Amniotic epithelial cell (primary cell): ENCODE data around the gene WDR27.
"Not testable (repeated sequence)": the region's sequence is repeated elsewhere in the genome, so short reads cannot be mapped to it uniquely, and the experiment has no call there.

Source experiments
- DNase-seq: peaks from one replicate; pipeline ENCODE4 v3.0.0-alpha.2; 2010; ENCODE audit warnings: low read depth

Gene WDR27

DNA sequence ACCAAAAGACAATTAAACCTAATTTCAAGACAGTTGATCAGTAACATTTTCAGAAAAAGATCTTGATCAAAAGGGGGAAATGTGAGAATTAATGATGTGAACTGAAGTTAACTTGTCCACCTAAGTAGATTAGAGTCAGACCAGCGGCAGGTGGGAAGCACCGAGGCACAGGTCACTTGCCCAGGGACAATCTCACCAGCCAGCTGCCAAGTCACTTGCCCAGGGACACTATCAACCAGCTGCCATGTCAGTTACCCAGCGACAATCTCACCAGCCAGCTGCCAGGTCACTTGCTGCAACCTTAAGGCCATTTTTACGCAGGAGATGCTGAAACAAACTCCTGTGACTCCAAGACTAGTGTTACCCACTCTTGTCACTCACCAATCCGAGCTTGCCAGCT lies 260.5 kb downstream of the WDR27 start:
- DNase-seq: no peak

- DNase-seq: no peak
Measured at GRCh38 chr6:169439710-169440109, 262.1 kb downstream of the WDR27 start.

DNA sequence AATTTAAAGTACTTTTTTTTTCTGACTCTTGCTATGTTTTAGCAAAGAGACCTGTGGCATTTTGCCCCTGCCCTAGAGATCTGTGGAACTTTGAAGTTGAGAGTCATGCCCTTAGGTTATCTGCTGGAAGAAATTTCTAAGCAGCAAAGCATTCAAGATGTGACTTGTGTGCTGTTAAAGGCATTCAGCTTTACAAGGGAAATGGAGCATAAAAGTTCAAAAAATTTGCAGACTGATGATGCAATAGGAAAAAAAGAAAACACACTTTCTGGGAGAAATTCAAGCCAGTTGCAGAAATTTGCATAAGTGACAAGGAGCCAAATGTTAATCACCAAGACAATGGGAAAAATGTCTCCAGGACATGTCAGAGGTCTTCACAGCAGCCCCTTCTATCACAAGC lies 267.3 kb downstream of the WDR27 start:
- not testable (repeated sequence) for DNase-seq

DNA sequence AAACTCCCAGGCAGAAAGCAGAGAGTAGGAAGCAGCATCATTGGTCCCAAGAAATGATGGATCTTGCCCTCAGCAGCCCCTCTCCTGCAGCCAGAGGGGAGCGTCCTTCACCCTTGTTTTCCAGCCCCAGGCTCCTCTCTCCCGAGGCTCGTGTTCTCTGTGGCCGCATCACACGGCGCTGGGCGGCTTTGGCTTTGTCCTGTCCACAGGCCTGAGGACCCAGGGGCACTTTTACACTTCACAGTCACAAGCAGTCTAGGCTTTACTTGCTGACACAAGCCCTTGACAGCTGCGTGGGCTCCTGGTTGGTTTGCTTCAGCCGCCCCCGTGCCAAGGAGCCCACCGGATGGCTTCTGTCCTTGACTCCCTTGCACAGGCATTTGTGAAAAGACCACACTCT lies 272.8 kb downstream of the WDR27 start:
- no peak for DNase-seq

- DNase-seq: no peak
Measured at GRCh38 chr6:169428532-169428931, 273.3 kb downstream of the WDR27 start.

DNA sequence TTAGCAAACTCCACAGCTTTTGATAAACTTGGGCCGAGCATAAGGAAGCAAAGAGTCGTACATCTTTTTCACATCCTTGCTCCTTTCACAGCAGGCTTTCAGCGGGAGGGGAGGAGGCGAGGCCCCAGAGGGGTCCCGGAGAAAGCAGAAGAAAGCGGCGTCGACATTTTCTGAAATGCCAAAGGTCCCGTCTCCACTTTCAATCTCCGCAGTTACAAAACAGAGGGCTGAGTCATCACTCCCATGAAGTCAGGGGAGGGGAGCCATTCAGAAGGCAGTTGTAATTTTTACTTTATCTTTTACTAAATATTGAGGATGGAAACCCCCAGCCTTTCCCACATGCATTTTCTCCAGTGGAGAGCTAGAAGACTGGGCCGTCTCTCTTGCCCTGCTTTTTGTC lies 274.0 kb downstream of the WDR27 start:
- DNase-seq: peak; percentile 83

GRCh38 chr6:169426611-169427010 lies 275.2 kb downstream of the WDR27 start:
- no peak for DNase-seq

DNA sequence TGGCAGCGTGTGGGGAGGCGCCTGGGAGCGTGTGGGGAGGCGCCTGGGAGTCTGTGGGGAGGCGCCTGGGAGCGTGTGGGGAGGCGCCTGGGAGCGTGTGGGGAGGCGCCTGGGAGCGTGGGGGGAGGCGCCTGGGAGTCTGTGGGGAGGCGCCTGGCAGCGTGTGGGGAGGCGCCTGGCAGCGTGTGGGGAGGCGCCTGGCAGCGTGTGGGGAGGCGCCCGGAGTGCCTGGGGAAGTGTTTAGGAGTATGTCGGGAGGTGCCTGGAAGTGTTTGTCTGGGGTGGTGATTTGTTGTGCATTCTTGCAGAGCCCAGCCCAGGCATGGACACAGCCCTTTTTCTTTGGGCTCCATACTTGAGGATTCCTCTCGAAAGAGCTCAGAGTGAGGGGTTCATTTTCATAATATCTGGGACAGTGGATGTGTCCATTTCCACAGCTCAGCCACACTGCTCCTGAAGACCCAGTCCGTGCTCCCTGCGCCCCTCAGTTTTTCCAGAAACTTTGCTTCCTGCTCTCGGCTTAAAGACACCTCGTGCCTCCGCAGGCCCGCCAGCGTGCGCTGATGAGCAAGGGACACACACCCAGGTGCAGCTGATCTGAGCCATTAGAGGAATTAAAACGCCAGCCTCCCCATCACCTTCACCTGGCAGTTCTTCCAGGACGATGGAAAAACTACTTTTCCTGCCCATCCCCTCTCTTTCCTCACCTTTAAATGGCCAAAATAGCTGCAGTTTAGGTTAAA lies 276.0 kb downstream of the WDR27 start:
- peak; percentile 55 for DNase-seq

GRCh38 chr6:169424821-169425240 lies 277.0 kb downstream of the WDR27 start:
- DNase-seq: peak; percentile 66

- no peak for DNase-seq
Measured at GRCh38 chr6:169424149-169424804, 277.6 kb downstream of the WDR27 start.

DNA sequence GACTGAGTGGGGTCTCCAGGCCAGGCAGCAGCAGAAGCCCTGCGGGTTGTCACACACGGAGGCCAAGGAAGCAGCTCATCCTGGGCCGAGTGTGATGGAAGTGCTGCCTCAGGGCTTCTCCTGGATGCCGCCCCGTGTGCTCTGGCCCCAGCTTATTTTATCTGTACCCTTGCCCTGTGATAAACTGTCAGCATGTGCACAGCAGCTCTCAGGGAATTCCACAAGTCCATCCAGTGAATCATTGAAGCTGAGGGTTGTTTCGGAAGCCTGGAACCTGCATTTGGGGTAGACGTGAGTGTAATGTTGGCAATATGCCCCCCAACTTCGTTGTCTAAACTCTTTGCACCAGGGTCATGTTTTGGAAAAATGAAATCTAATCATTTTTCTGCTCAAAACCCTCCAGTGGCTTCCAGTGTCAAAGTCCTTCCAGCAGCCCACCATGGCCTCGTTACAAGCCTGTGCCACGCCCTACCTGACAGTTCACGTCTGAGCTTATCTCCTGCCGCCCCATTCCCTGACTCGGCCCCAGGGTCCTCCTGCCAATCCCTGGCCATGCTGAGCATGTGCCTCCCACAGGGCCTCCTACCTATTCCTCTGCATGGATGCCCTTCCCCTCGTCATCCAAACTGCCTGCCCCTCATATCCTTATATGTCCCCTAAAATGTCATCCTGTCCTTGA lies 280.1 kb downstream of the WDR27 start:
- DNase-seq: no peak

DNA sequence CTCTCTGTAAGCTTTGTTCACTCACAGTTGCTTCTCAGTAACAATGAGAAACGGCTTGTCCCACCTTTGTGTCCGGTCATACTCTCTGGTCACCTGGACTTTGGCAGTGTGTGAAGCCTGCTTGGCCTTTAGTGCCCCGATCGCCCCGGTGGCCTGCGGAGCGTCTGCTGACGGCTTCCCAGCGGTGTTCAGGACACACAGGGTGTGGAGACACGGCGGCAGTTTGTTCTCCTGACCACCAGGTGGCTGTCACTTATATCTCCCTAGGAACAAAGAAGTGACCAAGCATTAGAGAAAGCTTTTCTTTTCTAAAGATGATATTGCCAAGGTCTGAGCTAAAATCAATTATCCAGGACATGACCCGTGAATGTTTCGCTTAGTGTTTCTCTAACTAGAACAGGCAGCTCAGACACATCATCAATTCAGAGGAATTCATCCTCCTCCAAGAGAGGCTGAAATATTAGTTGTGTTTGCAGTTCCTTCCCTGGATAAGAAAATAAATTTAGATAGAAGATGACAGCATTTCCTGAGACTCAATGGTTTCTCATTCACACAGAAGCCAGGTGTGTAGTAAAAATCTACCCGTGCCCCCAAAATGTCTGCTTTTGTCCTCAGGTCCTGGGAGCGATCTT lies 280.8 kb downstream of the WDR27 start:
- DNase-seq: no peak

DNA sequence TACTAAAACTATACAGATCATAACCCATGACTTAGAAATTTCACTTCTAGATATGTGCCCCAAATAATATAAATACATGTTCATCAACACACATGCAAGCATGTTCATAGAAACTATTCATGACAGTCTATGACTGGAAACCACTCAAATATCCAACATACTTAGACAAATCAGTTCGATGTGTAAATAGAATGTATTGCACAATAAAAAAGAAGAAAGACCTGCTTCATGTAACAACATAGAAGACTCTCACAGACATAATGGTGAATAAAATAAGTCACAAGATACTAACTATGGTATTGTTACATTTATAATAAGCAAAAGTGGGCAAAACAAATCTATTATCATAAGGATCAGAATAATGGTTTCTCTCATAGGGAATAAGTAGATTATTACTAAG lies 284.7 kb downstream of the WDR27 start:
- DNase-seq: no peak

GRCh38 chr6:169416249-169416648 lies 285.6 kb downstream of the WDR27 start:
- no peak for DNase-seq

DNA sequence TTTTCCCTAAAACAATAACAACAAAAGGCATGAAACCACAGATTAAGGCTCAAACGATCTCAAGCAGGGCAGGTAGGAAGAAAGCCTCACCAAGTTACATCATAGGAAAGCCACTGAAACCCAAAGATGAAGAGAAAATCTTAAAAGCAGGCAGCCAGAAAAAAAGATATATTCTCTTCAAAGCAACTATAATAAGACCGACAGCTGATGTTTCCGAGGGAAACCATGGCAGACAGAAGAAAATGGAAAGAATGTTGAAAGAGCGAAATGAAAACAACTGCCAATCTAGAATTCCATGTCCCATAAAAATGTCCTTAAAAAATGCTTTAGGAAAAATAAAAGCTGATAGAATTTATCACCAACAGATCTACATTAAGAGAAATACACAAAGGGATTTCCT lies 286.6 kb downstream of the WDR27 start:
- peak; percentile 34 for DNase-seq

DNA sequence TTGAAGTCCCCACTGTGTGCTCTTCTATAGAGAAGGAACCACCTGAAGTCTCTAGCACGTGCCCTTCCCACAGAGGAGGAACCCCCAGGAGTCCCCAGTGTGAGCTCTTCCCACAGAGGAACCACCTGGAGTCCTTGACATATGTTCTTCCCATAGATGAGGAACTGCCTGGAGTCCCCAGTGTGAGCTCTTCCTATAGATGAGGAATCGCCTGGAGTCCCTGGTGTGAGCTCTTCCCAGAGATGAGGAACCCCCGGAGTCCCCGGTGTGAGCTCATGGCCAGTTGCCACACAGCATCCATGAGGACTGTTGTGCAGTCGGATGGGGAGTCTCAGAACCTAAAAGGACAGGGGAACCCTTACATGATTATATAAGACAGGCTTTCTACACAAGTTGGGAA lies 290.1 kb downstream of the WDR27 start:
- DNase-seq: no peak

DNA sequence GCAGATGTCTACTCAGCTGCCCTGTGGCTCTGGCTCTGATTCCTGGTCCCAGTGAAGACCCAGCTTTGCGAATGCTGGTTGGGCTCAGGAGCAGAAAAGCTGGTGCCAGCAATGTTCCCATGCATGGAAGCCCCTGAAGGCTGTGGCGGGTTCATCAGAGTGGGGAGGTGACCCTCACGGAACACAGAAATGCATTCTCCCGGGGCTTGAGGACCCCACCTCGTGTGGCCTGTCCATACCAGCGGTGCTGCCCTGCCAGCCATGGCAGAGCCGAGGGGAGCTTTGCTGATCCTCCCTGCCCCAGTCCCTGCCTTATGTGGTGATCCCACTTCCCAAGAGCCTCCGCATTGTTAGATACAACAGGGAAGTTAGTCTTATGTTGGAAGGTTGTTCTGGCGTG lies 290.5 kb downstream of the WDR27 start:
- no peak for DNase-seq

DNA sequence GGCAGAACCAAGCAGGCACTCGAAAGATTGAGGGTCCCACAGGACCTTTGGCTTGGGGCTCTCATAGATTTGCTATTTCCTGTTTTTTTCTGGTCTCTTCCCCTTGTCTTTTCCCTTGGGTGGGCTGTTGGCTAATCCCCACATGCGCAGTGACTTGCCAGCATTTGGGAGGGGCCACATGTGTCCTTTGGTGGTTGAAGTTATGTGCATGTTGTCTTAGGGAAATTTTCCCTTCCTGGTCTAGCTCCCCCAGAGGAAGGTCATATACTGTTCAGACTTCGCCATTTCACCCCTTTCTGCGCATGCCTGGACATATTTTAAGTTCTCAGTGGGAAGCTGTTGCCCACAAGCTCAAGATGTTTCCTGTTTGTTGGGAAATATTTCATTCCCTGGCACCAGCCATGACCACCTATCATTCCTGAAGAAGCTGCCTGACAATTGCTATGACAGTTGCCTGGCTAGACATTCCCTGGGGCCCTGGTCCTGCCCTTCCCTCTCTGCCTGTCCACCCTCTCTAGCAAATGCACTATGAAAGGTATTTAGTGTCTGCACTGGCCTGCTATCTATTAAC lies 292.0 kb downstream of the WDR27 start:
- peak; percentile 75 for DNase-seq

GRCh38 chr6:169407325-169407724 lies 294.5 kb downstream of the WDR27 start:
- no peak for DNase-seq
